GM12892 (cell line): ENCODE data around the gene UBL7.
"Not testable (repeated sequence)": the region's sequence is repeated elsewhere in the genome, so short reads cannot be mapped to it uniquely, and the experiment has no call there.

ENCODE experiments used
- POLR2A ChIP-seq: IDR thresholded peaks from 2 replicates; pipeline ENCODE4 v1.6.1; 2011; ENCODE audit warnings: low read depth, low read length, control low read depth
- TAF1 ChIP-seq: IDR thresholded peaks from 2 replicates; pipeline ENCODE4 v1.6.1; 2011; ENCODE audit warnings: low read depth, mild to moderate bottlenecking, control low read depth, low read length, borderline replicate concordance

- TF ChIP-seq TAF1, POLR2A: not testable (repeated sequence)
These were observed 1.2 kb downstream of the UBL7 start for GRCh38 chr15:74459798-74460197.
